Lower lobe of right lung (tissue), 2 donors: ENCODE results near the gene PRRG4. TPM values are rescaled to one million over a fixed set of nuclear protein-coding genes. Genes with fewer than 3 reads are reported as not detected.

Source experiments
- ATAC-seq, 2 donors: fragments of 200-7000 bp; cut with Tn5 transposase; one replicate each; pipeline ENCODE4 v1.9.1; 2020 to 2022; ENCODE audit warnings: mild to moderate bottlenecking in 2 of 2, moderate library complexity in 2 of 2
- DNase-seq: peaks from one replicate; pipeline ENCODE4 v3.0.0-alpha.2; 2020
- H3K27ac ChIP-seq: fragments of 200-600 bp; one replicate; pipeline ENCODE4 v1.8.0; 2022
- H3K27me3 ChIP-seq: fragments of 200-600 bp; one replicate; pipeline ENCODE4 v1.8.0; 2022; ENCODE audit warnings: low read depth
- H3K36me3 ChIP-seq: fragments of 200-600 bp; one replicate; pipeline ENCODE4 v1.8.0; 2022; ENCODE audit warnings: mild to moderate bottlenecking
- H3K4me1 ChIP-seq: fragments of 200-600 bp; one replicate; pipeline ENCODE4 v1.8.0; 2022
- H3K4me3 ChIP-seq: fragments of 200-600 bp; one replicate; pipeline ENCODE4 v1.8.0; 2022; ENCODE audit warnings: mild to moderate bottlenecking
- H3K9me3 ChIP-seq: fragments of 200-600 bp; one replicate; pipeline ENCODE4 v1.8.0; 2022
- intact Hi-C: fragments of 100-400 bp; cut with DNase I; formaldehyde crosslinking; loops from one replicate; pipeline ENCODE4 v1.11.0; 2022
- total RNA-seq: library from RNA; stranded (reverse); fragmentation: NEBNext Ultra II Directional; extraction: Animal tissue kit (Norgen Biotek cat#: 25700); gene quantifications from one replicate; pipeline ENCODE4 v1.2.1, GENCODE V29; 2021
- TF ChIP-seq, protein P1 (sequence below): fragments of 200-600 bp; IDR thresholded peaks from one replicate; pipeline ENCODE4 v1.8.0; 2022; ENCODE audit warnings: antibody characterized with exemption, mild to moderate bottlenecking
- donor health status: DM: no; HTN: yes; CAD: no; lungs with severe emphysema.

Gene PRRG4
- total RNA-seq, 1 donor from 2014 or later, result 12.0 TPM

GRCh38 chr11:32894149-32894827 lies 64.6 kb downstream of the PRRG4 start:
- H3K9me3 ChIP-seq, result no peaks in the 10 kb centered on the region
- peak overlapping the region; percentile 95 for H3K27ac ChIP-seq
- H3K27me3 ChIP-seq, result no peaks in the 10 kb centered on the region
- intact Hi-C loops, result no loop called here
- TF ChIP-seq, protein P1, sequence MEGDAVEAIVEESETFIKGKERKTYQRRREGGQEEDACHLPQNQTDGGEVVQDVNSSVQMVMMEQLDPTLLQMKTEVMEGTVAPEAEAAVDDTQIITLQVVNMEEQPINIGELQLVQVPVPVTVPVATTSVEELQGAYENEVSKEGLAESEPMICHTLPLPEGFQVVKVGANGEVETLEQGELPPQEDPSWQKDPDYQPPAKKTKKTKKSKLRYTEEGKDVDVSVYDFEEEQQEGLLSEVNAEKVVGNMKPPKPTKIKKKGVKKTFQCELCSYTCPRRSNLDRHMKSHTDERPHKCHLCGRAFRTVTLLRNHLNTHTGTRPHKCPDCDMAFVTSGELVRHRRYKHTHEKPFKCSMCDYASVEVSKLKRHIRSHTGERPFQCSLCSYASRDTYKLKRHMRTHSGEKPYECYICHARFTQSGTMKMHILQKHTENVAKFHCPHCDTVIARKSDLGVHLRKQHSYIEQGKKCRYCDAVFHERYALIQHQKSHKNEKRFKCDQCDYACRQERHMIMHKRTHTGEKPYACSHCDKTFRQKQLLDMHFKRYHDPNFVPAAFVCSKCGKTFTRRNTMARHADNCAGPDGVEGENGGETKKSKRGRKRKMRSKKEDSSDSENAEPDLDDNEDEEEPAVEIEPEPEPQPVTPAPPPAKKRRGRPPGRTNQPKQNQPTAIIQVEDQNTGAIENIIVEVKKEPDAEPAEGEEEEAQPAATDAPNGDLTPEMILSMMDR, result no peak
- H3K36me3 ChIP-seq, result no peaks in the 10 kb centered on the region
- H3K4me1 ChIP-seq, result peaks cover 28% of the 10 kb centered on the region
- peak overlapping the region; percentile 96 for H3K4me3 ChIP-seq
- ATAC-seq (peak; percentile 51 to 58), DNase-seq (no peak)

DNA sequence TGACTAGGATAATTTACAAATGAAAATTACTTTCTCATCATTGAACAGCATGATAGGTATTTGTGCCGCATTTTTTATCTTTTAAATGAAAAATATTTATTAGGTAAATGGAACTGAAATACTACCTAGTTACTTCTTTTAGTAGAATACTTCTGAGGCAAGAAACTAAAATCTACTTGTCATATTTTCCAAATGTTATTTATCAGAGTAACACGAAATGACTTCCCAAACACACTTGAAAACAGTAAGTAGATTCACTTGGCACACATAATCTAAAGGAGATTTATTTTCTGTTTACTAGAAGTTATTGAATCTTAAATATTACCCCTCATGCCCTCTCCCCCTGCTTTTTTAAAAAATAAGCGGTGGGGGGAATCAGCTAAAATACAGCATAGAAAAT lies 65.2 kb downstream of the PRRG4 start:
- intact Hi-C loops, result no loop called here
- Histone ChIP-seq H3K9me3 (no peaks in the 10 kb centered on the region), H3K36me3 (no peaks in the 10 kb centered on the region), H3K27me3 (no peaks in the 10 kb centered on the region), H3K4me3 (no peak overlapping the region), H3K27ac (no peak overlapping the region), H3K4me1 (peaks cover 34% of the 10 kb centered on the region)
- DNase-seq (no peak), ATAC-seq (no peak)
- TF ChIP-seq, protein P1, result no peak

DNA sequence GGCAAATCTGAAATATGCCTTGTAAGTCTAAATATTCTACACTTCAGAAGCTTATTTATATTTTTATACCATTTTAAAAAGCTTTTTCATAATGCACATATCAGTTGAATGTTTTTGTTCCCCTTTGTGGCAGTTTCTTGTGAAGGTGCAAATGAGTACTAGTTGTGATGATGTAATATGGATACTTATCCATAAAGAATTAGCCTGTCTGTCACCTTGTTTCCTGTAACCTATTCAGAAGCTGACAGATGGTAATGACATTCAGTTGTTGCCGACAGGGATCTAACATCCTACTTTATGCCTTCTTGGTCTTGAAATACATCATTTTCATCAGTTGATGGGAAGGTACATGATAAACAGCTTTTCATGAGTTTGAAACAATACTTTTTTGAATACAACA lies 65.7 kb downstream of the PRRG4 start:
- no peaks in the 10 kb centered on the region for H3K36me3 ChIP-seq
- TF ChIP-seq, protein P1, result no peak
- no peaks in the 10 kb centered on the region for H3K27me3 ChIP-seq
- H3K4me1 ChIP-seq, result peaks cover 38% of the 10 kb centered on the region
- H3K27ac ChIP-seq, result no peak overlapping the region
- ATAC-seq (no peak), DNase-seq (no peak)
- no peaks in the 10 kb centered on the region for H3K9me3 ChIP-seq
- intact Hi-C loops, result no loop called here
- no peak overlapping the region for H3K4me3 ChIP-seq

GRCh38 chr11:32897103-32897502 lies 67.4 kb downstream of the PRRG4 start:
- no peaks in the 10 kb centered on the region for H3K36me3 ChIP-seq
- H3K27me3 ChIP-seq, result no peaks in the 10 kb centered on the region
- H3K4me1 ChIP-seq, result peaks cover 37% of the 10 kb centered on the region
- TF ChIP-seq, protein P1, result no peak
- no peaks in the 10 kb centered on the region for H3K9me3 ChIP-seq
- no peak overlapping the region for H3K4me3 ChIP-seq
- DNase-seq (no peak), ATAC-seq (no peak)
- intact Hi-C loops, result no loop called here
- no peak overlapping the region for H3K27ac ChIP-seq

DNA sequence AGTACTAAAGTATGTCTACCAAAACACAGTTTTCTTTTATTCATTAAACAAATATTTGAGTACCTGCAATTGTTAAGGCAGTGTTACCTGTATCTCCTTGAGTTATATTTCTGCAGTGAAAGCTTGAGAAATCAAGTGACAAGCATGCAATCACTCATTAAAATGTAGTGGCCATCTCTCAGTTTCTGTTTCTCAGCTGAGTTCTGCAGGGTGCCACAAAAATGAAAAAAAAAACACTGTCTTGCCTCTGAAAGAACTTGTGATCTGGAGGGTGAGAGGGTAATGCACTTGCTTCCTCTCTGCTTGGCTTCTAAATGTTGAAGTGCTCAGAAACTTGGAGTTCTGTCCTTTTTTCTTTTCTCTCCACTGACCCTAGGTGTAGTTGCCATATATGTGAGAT lies 69.7 kb downstream of the PRRG4 start:
- H3K4me1 ChIP-seq, result peaks cover 38% of the 10 kb centered on the region
- no peaks in the 10 kb centered on the region for H3K9me3 ChIP-seq
- no peak for ATAC-seq
- intact Hi-C loops, result no loop called here
- H3K27ac ChIP-seq, result no peak overlapping the region
- TF ChIP-seq, protein P1, result no peak
- no peaks in the 10 kb centered on the region for H3K27me3 ChIP-seq
- H3K4me3 ChIP-seq, result no peak overlapping the region
- H3K36me3 ChIP-seq, result no peaks in the 10 kb centered on the region
- no peak for DNase-seq
